Spleen (tissue), 7 donors: Measurements from ENCODE around the gene NFE2L3.

Experiments used
- CTCF ChIP-seq, 11 experiments: fragments of 200-600 bp in 7 of 11; fragments of 450-650 bp in 4 of 11; sonication (generic) in 4 of 11; IDR thresholded peaks in 8 of 11; conservative IDR thresholded peaks in 3 of 11; 1 replicate in 7 of 11; 2 replicates in 4 of 11; pipeline versions ENCODE4 v1.4.0 to v1.8.0; 2016 to 2021; ENCODE audit warnings: antibody characterized with exemption in 11 of 11, inconsistent platforms in 4 of 11, mild to moderate bottlenecking in 1 of 11
- POLR2A ChIP-seq, 3 donors: fragments of 450-650 bp; IDR thresholded peaks; one replicate each; pipeline ENCODE4 v1.5.1; 2017; ENCODE audit warnings: antibody characterized with exemption in 3 of 3, mild to moderate bottlenecking in 1 of 3
- POLR2AphosphoS5 ChIP-seq, 3 donors: sonication (generic); formaldehyde crosslinking; IDR thresholded peaks; one replicate each; pipeline ENCODE4 v1.5.1; 2017; ENCODE audit warnings: antibody characterized with exemption in 3 of 3
- donor health status: DM: no; HTN: no; CAD: no; lungs with moderate emphysema.
- donor health status: DM: no; HTN: no; CAD: no.
- donor health status: DM: no; HTN: no; CAD: no.

GRCh38 chr7:26135551-26135950 is 16.4 kb upstream of the NFE2L3 start:
- no peak for TF ChIP-seq CTCF (IDR thresholded peaks at IDR 0.05 in 8 of 11, conservative IDR thresholded peaks at IDR 0.05 in 3 of 11)
- no peak for TF ChIP-seq POLR2A (IDR thresholded peaks at IDR 0.05)
- TF ChIP-seq POLR2AphosphoS5 (IDR thresholded peaks at IDR 0.05), result no peak
